GM13977 (cell line): ENCODE data around the gene AKR1D1.
"Not testable (repeated sequence)": the region's sequence is repeated elsewhere in the genome, so short reads cannot be mapped to it uniquely, and the experiment has no call there.

Experiments used
- DNase-seq: peaks from one replicate; pipeline ENCODE4 v3.0.0; 2012; ENCODE audit warnings: low spot score
- in situ Hi-C: fragments of 300-500 bp; cut with MboI; formaldehyde crosslinking; loops from one replicate; pipeline ENCODE4 v1.12.0; 2022; ENCODE audit warnings: low sequenced_read_pairs, low pct_unique_long_range_greater_than_20kb, mixed read lengths, inconsistent platforms; ENCODE audit not compliant: unreplicated experiment
- TF ChIP-seq, protein P1 (sequence below): IDR thresholded peaks from 2 replicates; pipeline ENCODE4 v1.5.1; 2012; ENCODE audit warnings: mild to moderate bottlenecking, control low read depth; ENCODE audit not compliant: insufficient read depth; ENCODE audit errors: extremely low read depth, missing control alignments

The AKR1D1 gene

GRCh38 chr7:138032770-138033169 is 43.5 kb upstream of the AKR1D1 start:
- no peak for DNase-seq
- in situ Hi-C loops = no loop called here
- TF ChIP-seq, protein P1, sequence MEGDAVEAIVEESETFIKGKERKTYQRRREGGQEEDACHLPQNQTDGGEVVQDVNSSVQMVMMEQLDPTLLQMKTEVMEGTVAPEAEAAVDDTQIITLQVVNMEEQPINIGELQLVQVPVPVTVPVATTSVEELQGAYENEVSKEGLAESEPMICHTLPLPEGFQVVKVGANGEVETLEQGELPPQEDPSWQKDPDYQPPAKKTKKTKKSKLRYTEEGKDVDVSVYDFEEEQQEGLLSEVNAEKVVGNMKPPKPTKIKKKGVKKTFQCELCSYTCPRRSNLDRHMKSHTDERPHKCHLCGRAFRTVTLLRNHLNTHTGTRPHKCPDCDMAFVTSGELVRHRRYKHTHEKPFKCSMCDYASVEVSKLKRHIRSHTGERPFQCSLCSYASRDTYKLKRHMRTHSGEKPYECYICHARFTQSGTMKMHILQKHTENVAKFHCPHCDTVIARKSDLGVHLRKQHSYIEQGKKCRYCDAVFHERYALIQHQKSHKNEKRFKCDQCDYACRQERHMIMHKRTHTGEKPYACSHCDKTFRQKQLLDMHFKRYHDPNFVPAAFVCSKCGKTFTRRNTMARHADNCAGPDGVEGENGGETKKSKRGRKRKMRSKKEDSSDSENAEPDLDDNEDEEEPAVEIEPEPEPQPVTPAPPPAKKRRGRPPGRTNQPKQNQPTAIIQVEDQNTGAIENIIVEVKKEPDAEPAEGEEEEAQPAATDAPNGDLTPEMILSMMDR = no peak

GRCh38 chr7:138033241-138033640 is 43.0 kb upstream of the AKR1D1 start:
- TF ChIP-seq, protein P1 = no peak
- in situ Hi-C loops = no loop called here
- DNase-seq = no peak

- TF ChIP-seq, protein P1 = no peak
- DNase-seq = no peak
- in situ Hi-C loops = no loop called here
Measured at GRCh38 chr7:138036135-138036534, 40.1 kb upstream of the AKR1D1 start.

DNA sequence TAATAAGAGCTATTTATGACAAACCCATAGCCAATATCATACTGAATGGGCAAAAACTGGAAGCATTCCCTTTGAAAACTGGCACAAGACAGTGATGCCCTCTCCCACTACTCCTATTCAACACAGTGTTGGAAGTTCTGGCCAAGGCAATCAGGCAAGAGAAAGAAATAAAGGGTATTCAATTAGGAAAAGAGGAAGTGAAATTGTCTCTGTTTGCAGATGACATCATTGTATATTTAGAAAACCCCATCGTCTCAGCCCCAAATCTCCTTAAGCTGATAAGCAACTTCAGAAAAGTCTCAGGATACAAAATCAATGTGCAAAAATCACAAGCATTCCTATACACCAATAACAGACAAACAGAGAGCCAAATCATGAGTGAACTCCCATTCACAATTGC is 36.2 kb upstream of the AKR1D1 start:
- in situ Hi-C loops, DNase-seq: not testable (repeated sequence)

- in situ Hi-C loops = no loop called here
Measured at GRCh38 chr7:138044897-138045296, 31.4 kb upstream of the AKR1D1 start.

GRCh38 chr7:138047907-138048306 is 28.4 kb upstream of the AKR1D1 start:
- DNase-seq = no peak
- TF ChIP-seq, protein P1 = no peak
- in situ Hi-C loops = no loop called here

More at GRCh38 chr7:138044897-138045296, 31.4 kb upstream of the AKR1D1 start:
- TF ChIP-seq, protein P1 = no peak
- DNase-seq = no peak

- TF ChIP-seq, protein P1 = no peak
- DNase-seq = no peak
- in situ Hi-C loops = no loop called here
Measured at GRCh38 chr7:138049505-138050116, 26.6 kb upstream of the AKR1D1 start.

- in situ Hi-C loops, DNase-seq: not testable (repeated sequence)
Measured at GRCh38 chr7:138051712-138052247, 24.5 kb upstream of the AKR1D1 start.
